NCI-H146 treated with DMSO at 0.1 percent for 48 hours (cell line): ENCODE measurements around the gene C12orf76.

Source experiments
- DNase-seq: peaks from one replicate; lab custom pipeline; 2025; ENCODE audit not compliant: unreplicated experiment; lab: John Stamatoyannopoulos, UW

The C12orf76 gene

GRCh38 chr12:109997393-109997792, 50.9 kb downstream of the C12orf76 start:
- DNase-seq: no peak

- DNase-seq: no peak
Measured at GRCh38 chr12:109996483-109996853, 51.9 kb downstream of the C12orf76 start.

GRCh38 chr12:109995686-109996482, 52.4 kb downstream of the C12orf76 start, which contains the start of gene GIT2:
GIT2 (minus strand) TSS chr12:109996368; CDS start chr12:109996224, 144 bp downstream.
- DNase-seq: peak; percentile 78

- DNase-seq: no peak
Measured at GRCh38 chr12:109995361-109995685, 53.0 kb downstream of the C12orf76 start.

- DNase-seq: no peak
Measured at GRCh38 chr12:109994401-109995175, 53.7 kb downstream of the C12orf76 start.

- DNase-seq: no peak
Measured at GRCh38 chr12:109993091-109993490, 55.2 kb downstream of the C12orf76 start.

- DNase-seq: no peak
Measured at GRCh38 chr12:109991586-109991985, 56.7 kb downstream of the C12orf76 start.
